H1 (cell line): ENCODE measurements around the gene SLC16A9. TPM values are rescaled to one million over a fixed set of nuclear protein-coding genes. Genes with fewer than 3 reads are reported as not detected.

ENCODE experiments used
- CTCF ChIA-PET: fragments of 300-600 bp; sonication (Branson Sonifier 250); formaldehyde crosslinking; loops from one replicate; lab custom pipeline; 2021; ENCODE audit not compliant: partially characterized antibody; lab: Charles Lee
- POLR2A ChIA-PET: fragments of 300-600 bp; sonication (Branson Sonifier 250); formaldehyde crosslinking; loops from one replicate; lab custom pipeline; 2021; ENCODE audit warnings: inconsistent platforms; ENCODE audit not compliant: partially characterized antibody; lab: Charles Lee
- DNase-seq, 2 experiments: peaks; one replicate each; pipeline versions ENCODE4 v3.0.0 to v3.0.0-alpha.2; 2010 to 2022; ENCODE audit warnings: low spot score in 2 of 2, low read depth in 1 of 2, mixed read lengths in 1 of 2
- FAIRE-seq: peaks from 2 replicates; lab custom pipeline; 2011; peaks lifted over from hg19 to GRCh38; lab: Jason Lieb, UNC
- H2AFZ ChIP-seq: 2 replicates; pipeline ENCODE4 v1.8.1; 2012; ENCODE audit warnings: low read length, inconsistent platforms
- H2AK5ac ChIP-seq: 2 replicates; pipeline ENCODE4 v1.6.1; 2013; ENCODE audit warnings: low read depth, low read length
- H2BK120ac ChIP-seq: replicated peaks from 2 replicates; pipeline ENCODE3; 2013; ENCODE audit warnings: low read depth, low read length, inconsistent platforms
- H2BK12ac ChIP-seq: 2 replicates; pipeline ENCODE4 v1.6.1; 2013; ENCODE audit warnings: low read depth, low read length
- H2BK15ac ChIP-seq: 2 replicates; pipeline ENCODE4 v1.6.1; 2013; ENCODE audit warnings: low read length
- H2BK20ac ChIP-seq: 2 replicates; pipeline ENCODE4 v1.6.1; 2013; ENCODE audit warnings: low read length
- H2BK5ac ChIP-seq: 2 replicates; pipeline ENCODE4 v1.6.1; 2013; ENCODE audit warnings: low read depth, low read length
- H3K14ac ChIP-seq: 2 replicates; pipeline ENCODE4 v1.6.1; 2013; ENCODE audit warnings: inconsistent platforms; ENCODE audit not compliant: insufficient read length
- H3K18ac ChIP-seq: 2 replicates; pipeline ENCODE4 v1.6.1; 2013; ENCODE audit warnings: low read length; ENCODE audit errors: extremely low read depth
- H3K23ac ChIP-seq: 2 replicates; pipeline ENCODE4 v1.6.1; 2013; ENCODE audit warnings: inconsistent platforms; ENCODE audit not compliant: insufficient read length
- H3K23me2 ChIP-seq: 2 replicates; pipeline ENCODE4 v1.6.1; 2013; ENCODE audit warnings: low read depth, low read length
- H3K27ac ChIP-seq: 2 replicates; pipeline ENCODE4 v1.6.1; 2011; ENCODE audit warnings: low read depth, low read length, inconsistent platforms
- H3K27me3 ChIP-seq, 4 experiments: replicated peaks in 1 of 4; 1 replicate in 1 of 4; 2 replicates in 3 of 4; pipeline versions ENCODE4 v1.6.1 to v1.8.1; 2011 to 2013; ENCODE audit warnings: low read length in 3 of 4, mild to moderate bottlenecking in 3 of 4, inconsistent platforms in 2 of 4, mixed read lengths in 2 of 4, moderate library complexity in 1 of 4; ENCODE audit not compliant: control insufficient read depth in 3 of 4, insufficient read depth in 3 of 4; ENCODE audit errors: extremely low read depth in 1 of 4
- H3K36me3 ChIP-seq, 4 experiments: 2 replicates each; pipeline versions ENCODE4 v1.6.1 to v1.8.1; 2011 to 2013; ENCODE audit warnings: mild to moderate bottlenecking in 4 of 4, low read length in 3 of 4, moderate library complexity in 2 of 4, control low read depth in 1 of 4, inconsistent platforms in 1 of 4; ENCODE audit not compliant: insufficient read depth in 4 of 4, control insufficient read depth in 2 of 4
- H3K4ac ChIP-seq: replicated peaks from 2 replicates; pipeline ENCODE3; 2013; ENCODE audit warnings: low read length, low read depth, mixed read lengths, inconsistent platforms; ENCODE audit not compliant: insufficient read length
- H3K4me1 ChIP-seq, 4 experiments: replicated peaks in 1 of 4; 1 replicate in 1 of 4; 2 replicates in 3 of 4; pipeline versions ENCODE4 v1.6.1 to v1.8.1; 2011 to 2013; ENCODE audit warnings: low read length in 3 of 4, inconsistent platforms in 2 of 4, mixed read lengths in 1 of 4; ENCODE audit not compliant: insufficient read depth in 4 of 4, control insufficient read depth in 3 of 4
- H3K4me2 ChIP-seq, 2 experiments: 2 replicates each; pipeline versions ENCODE4 v1.6.1 to v1.8.1; 2011 to 2013; ENCODE audit warnings: low read depth in 2 of 2, low read length in 2 of 2, control low read depth in 1 of 2, inconsistent platforms in 1 of 2, mild to moderate bottlenecking in 1 of 2; ENCODE audit not compliant: insufficient read depth in 1 of 2
- H3K4me3 ChIP-seq, 4 experiments: fragments of 200-600, 300-600 bp in 1 of 4; sonication (generic), shearing (Covaris generic), sonication (Bioruptor Twin) in 1 of 4; 2 replicates each; pipeline versions ENCODE4 v1.5.1 to v1.8.1; 2011 to 2016; ENCODE audit warnings: low read length in 4 of 4, low read depth in 3 of 4, control low read depth in 2 of 4, inconsistent platforms in 2 of 4, mild to moderate bottlenecking in 2 of 4, mixed read lengths in 1 of 4, moderate library complexity in 1 of 4; ENCODE audit not compliant: insufficient read depth in 2 of 4; ENCODE audit errors: extremely low read depth in 1 of 4
- H3K56ac ChIP-seq: replicated peaks from 2 replicates; pipeline ENCODE3; 2013; ENCODE audit warnings: low read depth, mild to moderate bottlenecking, mixed read lengths, low read length, inconsistent platforms; ENCODE audit not compliant: insufficient read length
- H3K79me1 ChIP-seq: 2 replicates; pipeline ENCODE4 v1.6.1; 2013; ENCODE audit warnings: low read depth, low read length, control low read depth
- H3K79me2 ChIP-seq, 2 experiments: 2 replicates each; pipeline versions ENCODE4 v1.6.1 to v1.8.1; 2012 to 2013; ENCODE audit warnings: low read length in 2 of 2, mild to moderate bottlenecking in 2 of 2, inconsistent platforms in 1 of 2; ENCODE audit not compliant: insufficient read depth in 2 of 2, control insufficient read depth in 1 of 2
- H3K9ac ChIP-seq, 4 experiments: replicated peaks in 1 of 4; 1 replicate in 1 of 4; 2 replicates in 3 of 4; pipeline versions ENCODE4 v1.6.1 to v1.8.1; 2011 to 2013; ENCODE audit warnings: low read depth in 3 of 4, low read length in 3 of 4, control low read depth in 2 of 4, mild to moderate bottlenecking in 2 of 4, moderate library complexity in 2 of 4, inconsistent platforms in 1 of 4; ENCODE audit errors: extremely low read depth in 1 of 4
- H3K9me3 ChIP-seq, 2 experiments: 2 replicates each; pipeline versions ENCODE4 v1.6.1 to v1.8.1; 2012 to 2013; ENCODE audit warnings: mild to moderate bottlenecking in 2 of 2, moderate library complexity in 2 of 2, control low read depth in 1 of 2, inconsistent platforms in 1 of 2, low read depth in 1 of 2, low read length in 1 of 2, mixed read lengths in 1 of 2; ENCODE audit not compliant: insufficient read depth in 2 of 2
- H4K20me1 ChIP-seq, 2 experiments: replicated peaks in 1 of 2; 2 replicates each; pipeline versions ENCODE3 to v1.8.1; 2011 to 2013; ENCODE audit warnings: inconsistent platforms in 2 of 2, low read length in 2 of 2, mild to moderate bottlenecking in 1 of 2; ENCODE audit not compliant: insufficient read depth in 2 of 2, control insufficient read depth in 1 of 2
- H4K5ac ChIP-seq: 2 replicates; pipeline ENCODE4 v1.6.1; 2013; ENCODE audit warnings: low read length, low read depth, mixed read lengths, inconsistent platforms; ENCODE audit not compliant: insufficient read length
- H4K8ac ChIP-seq: 2 replicates; pipeline ENCODE4 v1.8.0; 2013; ENCODE audit warnings: mild to moderate bottlenecking, moderate library complexity, low read length, inconsistent platforms; ENCODE audit not compliant: insufficient read depth; ENCODE audit errors: extremely low read depth
- H4K91ac ChIP-seq: replicated peaks from 2 replicates; pipeline ENCODE3; 2013; ENCODE audit warnings: low read length, mixed read lengths, inconsistent platforms; ENCODE audit not compliant: insufficient read length
- BRCA1 ChIP-seq: IDR thresholded peaks from 2 replicates; pipeline ENCODE4 v1.6.1; 2012; ENCODE audit warnings: low read depth, low read length, improper control_type of control experiment
- FOSL1 ChIP-seq: IDR thresholded peaks from 2 replicates; pipeline ENCODE4 v1.6.1; 2011; ENCODE audit warnings: mild to moderate bottlenecking, low read depth, low read length, moderate library complexity; ENCODE audit not compliant: insufficient read depth
- HDAC2 ChIP-seq, 2 experiments: fragments of 300-600 bp in 1 of 2; sonication (generic) in 1 of 2; IDR thresholded peaks; 2 replicates each; pipeline ENCODE4 v1.6.1; 2011 to 2012; ENCODE audit warnings: low read depth in 2 of 2, low read length in 2 of 2, mild to moderate bottlenecking in 2 of 2, moderate library complexity in 2 of 2, borderline replicate concordance in 1 of 2, inconsistent platforms in 1 of 2
- NANOG ChIP-seq: IDR thresholded peaks from 2 replicates; pipeline ENCODE4 v1.6.1; 2011; ENCODE audit warnings: low read length, low read depth, mild to moderate bottlenecking, inconsistent platforms; ENCODE audit not compliant: insufficient read depth, poor library complexity, severe bottlenecking
- SIX5 ChIP-seq: IDR thresholded peaks from 2 replicates; pipeline ENCODE4 v1.6.1; 2011; ENCODE audit warnings: mild to moderate bottlenecking, low read depth, low read length
- WGBS, 2 experiments: shearing (Covaris generic) in 1 of 2; methylation state at CpG; one replicate each; pipeline versions ENCODE4 v1.1.6 to v1.1.7; 2013 to 2015; ENCODE audit warnings: low lambda C conversion rate in 2 of 2, mixed read lengths in 2 of 2, inconsistent platforms in 1 of 2, low coverage in 1 of 2, missing lambda C conversion rate in 1 of 2; ENCODE audit not compliant: insufficient replicate concordance in 2 of 2, insufficient coverage in 1 of 2, insufficient read length in 1 of 2; ENCODE audit errors: extremely low coverage in 1 of 2, missing lambda C conversion rate in 1 of 2; 5-methylcytosine and 5-hydroxymethylcytosine counted together
- polyA plus RNA-seq, 7 experiments: library from polyadenylated mRNA; depleted of rRNA in 3 of 7; stranded (reverse) in 5 of 7; unstranded in 2 of 7; fragments of >200 nt in 5 of 7; fragments of 200-250 nt in 2 of 7; gene quantifications; 1 replicate in 5 of 7; 2 replicates in 1 of 7; 4 replicates in 1 of 7; pipeline versions ENCODE4 v1.2.1 to v1.2.3, GENCODE V29; 2011 to 2013; ENCODE audit warnings: missing spikeins in 2 of 7, mixed read lengths in 2 of 7
- total RNA-seq: library from RNA; stranded (reverse); fragmentation: NEBNext Ultra II Directional; extraction: Animal tissue kit (Norgen Biotek cat#: 25700); gene quantifications from 2 replicates; pipeline ENCODE4 v1.2.1, GENCODE V29; 2021
- TF ChIP-seq, protein P1 (sequence below): IDR thresholded peaks from 2 replicates; pipeline ENCODE4 v1.6.1; 2012; ENCODE audit warnings: low read length, inconsistent platforms

SLC16A9 gene
- total and polyA plus RNA-seq, 2 of the 8 experiments (the other 6 are each of a cell fraction or from before 2014, with no cell fraction given), result 11.2 to 20.5 TPM

GRCh38 chr10:59757966-59758365, 48.3 kb upstream of the SLC16A9 start:
- Histone ChIP-seq H3K56ac (no peak overlapping the region), H3K18ac (no peak overlapping the region), H3K4me2 (no peak overlapping the region), H3K14ac (no peak overlapping the region), H2BK20ac (no peak overlapping the region), H4K8ac (no peak overlapping the region), H3K23ac (no peak overlapping the region), H2AFZ (no peak overlapping the region), H2BK15ac (no peak overlapping the region), H3K79me1 (no peaks in the 10 kb centered on the region), H3K4me1 (no peaks in the 10 kb centered on the region), H4K91ac (no peak overlapping the region), H3K36me3 (no peaks in the 10 kb centered on the region), H3K27me3 (no peaks in the 10 kb centered on the region), H3K9ac (no peak overlapping the region), H3K4me3 (no peak overlapping the region), H2AK5ac (no peak overlapping the region), H4K20me1 (no peaks in the 10 kb centered on the region), H3K23me2 (no peaks in the 10 kb centered on the region), H4K5ac (no peak overlapping the region), H2BK12ac (no peak overlapping the region), H3K4ac (no peak overlapping the region), H2BK5ac (no peak overlapping the region), H3K9me3 (peaks cover 2 to 7% of the 10 kb centered on the region in 2 experiments; a peak in 2 of 4 replicates), H2BK120ac (no peak overlapping the region), H3K27ac (no peak overlapping the region), H3K79me2 (no peaks in the 10 kb centered on the region)
- WGBS, 2 experiments, result 90% methylated on average over 3 of the region's 3 CpGs; no CpG with 5 or more reads in 1 of the 2 experiments
- DNase-seq (no peak), FAIRE-seq (no peak)
- CTCF ChIA-PET, result interaction anchor here (0.9 to 1.3 kb wide), 3 partner anchors 9 to 357 kb away, joined by 3 to 5 read pairs (median 5); no protein-coding TSS in a partner anchor
- POLR2A ChIA-PET, result no interaction called here
- TF ChIP-seq SIX5, result no peak
- TF ChIP-seq NANOG, result no peak
- no peak for TF ChIP-seq HDAC2 (IDR thresholded peaks at IDR 0.05; ENCODE audit: borderline replicate concordance in 1 of 2, low read depth in 2 of 2, low read length in 2 of 2)
- no peak for TF ChIP-seq BRCA1
- no peak for TF ChIP-seq FOSL1
- TF ChIP-seq, protein P1, sequence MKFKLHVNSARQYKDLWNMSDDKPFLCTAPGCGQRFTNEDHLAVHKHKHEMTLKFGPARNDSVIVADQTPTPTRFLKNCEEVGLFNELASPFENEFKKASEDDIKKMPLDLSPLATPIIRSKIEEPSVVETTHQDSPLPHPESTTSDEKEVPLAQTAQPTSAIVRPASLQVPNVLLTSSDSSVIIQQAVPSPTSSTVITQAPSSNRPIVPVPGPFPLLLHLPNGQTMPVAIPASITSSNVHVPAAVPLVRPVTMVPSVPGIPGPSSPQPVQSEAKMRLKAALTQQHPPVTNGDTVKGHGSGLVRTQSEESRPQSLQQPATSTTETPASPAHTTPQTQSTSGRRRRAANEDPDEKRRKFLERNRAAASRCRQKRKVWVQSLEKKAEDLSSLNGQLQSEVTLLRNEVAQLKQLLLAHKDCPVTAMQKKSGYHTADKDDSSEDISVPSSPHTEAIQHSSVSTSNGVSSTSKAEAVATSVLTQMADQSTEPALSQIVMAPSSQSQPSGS, result no peak
